Jurkat, Clone E6-1 (cell line): ENCODE data around the gene BCAS1.
A peak's percentile ranks its signal among the peaks of the same experiment; 100 is the strongest.
"Not testable (repeated sequence)": the region's sequence is repeated elsewhere in the genome, so short reads cannot be mapped to it uniquely, and the experiment has no call there.

Experiments
- DNase-seq: peaks from one replicate; pipeline ENCODE4 v3.0.0-alpha.2; 2011; ENCODE audit warnings: low read depth, low spot score
- H3K4me3 ChIP-seq: 2 replicates; pipeline ENCODE4 v1.5.1; 2011; ENCODE audit warnings: mild to moderate bottlenecking, low read length, control low read depth, moderate library complexity

The BCAS1 gene

GRCh38 chr20:53940907-53941545, 129.4 kb downstream of the BCAS1 start:
- no peak overlapping the region for H3K4me3 ChIP-seq
- DNase-seq, result no peak

- DNase-seq, result no peak
- no peak overlapping the region for H3K4me3 ChIP-seq
Measured at GRCh38 chr20:53940360-53940702, 130.1 kb downstream of the BCAS1 start.

GRCh38 chr20:53939572-53940359, 130.6 kb downstream of the BCAS1 start:
- H3K4me3 ChIP-seq, result no peak overlapping the region
- peak; percentile 82 for DNase-seq

- no peak for DNase-seq
- H3K4me3 ChIP-seq, result no peak overlapping the region
Measured at GRCh38 chr20:53939190-53939571, 131.2 kb downstream of the BCAS1 start.

GRCh38 chr20:53938739-53939138, 131.7 kb downstream of the BCAS1 start:
- DNase-seq, result no peak
- H3K4me3 ChIP-seq, result no peak overlapping the region

GRCh38 chr20:53937929-53938367, 132.4 kb downstream of the BCAS1 start:
- no peak for DNase-seq
- H3K4me3 ChIP-seq, result no peak overlapping the region

GRCh38 chr20:53937339-53937741, 133.1 kb downstream of the BCAS1 start:
- no peak overlapping the region for H3K4me3 ChIP-seq

GRCh38 chr20:53935344-53936084, 134.9 kb downstream of the BCAS1 start:
- DNase-seq, result no peak
- no peak overlapping the region for H3K4me3 ChIP-seq

More at GRCh38 chr20:53937339-53937741, 133.1 kb downstream of the BCAS1 start:
- no peak for DNase-seq

GRCh38 chr20:53934421-53935343, 135.7 kb downstream of the BCAS1 start:
- H3K4me3 ChIP-seq, result no peak overlapping the region
- no peak for DNase-seq

- H3K4me3 ChIP-seq, result no peak overlapping the region
- no peak for DNase-seq
Measured at GRCh38 chr20:53933232-53933846, 137.1 kb downstream of the BCAS1 start.

- DNase-seq, H3K4me3 ChIP-seq: not testable (repeated sequence)
Measured at GRCh38 chr20:53932655-53933192, 137.7 kb downstream of the BCAS1 start.

GRCh38 chr20:53931597-53931996, 138.8 kb downstream of the BCAS1 start:
- H3K4me3 ChIP-seq, result no peak overlapping the region
- no peak for DNase-seq

GRCh38 chr20:53930651-53931504, 139.5 kb downstream of the BCAS1 start:
- H3K4me3 ChIP-seq, result no peak overlapping the region
- DNase-seq, result no peak

- DNase-seq, result no peak
- no peak overlapping the region for H3K4me3 ChIP-seq
Measured at GRCh38 chr20:53929974-53930650, 140.3 kb downstream of the BCAS1 start.

- no peak overlapping the region for H3K4me3 ChIP-seq
- no peak for DNase-seq
Measured at GRCh38 chr20:53929399-53929798, 141.0 kb downstream of the BCAS1 start.

GRCh38 chr20:53927990-53928389, 142.4 kb downstream of the BCAS1 start:
- H3K4me3 ChIP-seq, result no peak overlapping the region
- DNase-seq, result no peak

GRCh38 chr20:53926428-53927028, 143.9 kb downstream of the BCAS1 start:
- DNase-seq, result no peak
- H3K4me3 ChIP-seq, result no peak overlapping the region
